Right kidney (tissue), 1 donor: ENCODE results near the gene TMEM223.
"Not testable (repeated sequence)": the region's sequence is repeated elsewhere in the genome, so short reads cannot be mapped to it uniquely, and the experiment has no call there.

ENCODE experiments used
- DNase-seq: peaks from one replicate; pipeline ENCODE4 v3.0.0-alpha.2; 2016

The TMEM223 gene

DNA sequence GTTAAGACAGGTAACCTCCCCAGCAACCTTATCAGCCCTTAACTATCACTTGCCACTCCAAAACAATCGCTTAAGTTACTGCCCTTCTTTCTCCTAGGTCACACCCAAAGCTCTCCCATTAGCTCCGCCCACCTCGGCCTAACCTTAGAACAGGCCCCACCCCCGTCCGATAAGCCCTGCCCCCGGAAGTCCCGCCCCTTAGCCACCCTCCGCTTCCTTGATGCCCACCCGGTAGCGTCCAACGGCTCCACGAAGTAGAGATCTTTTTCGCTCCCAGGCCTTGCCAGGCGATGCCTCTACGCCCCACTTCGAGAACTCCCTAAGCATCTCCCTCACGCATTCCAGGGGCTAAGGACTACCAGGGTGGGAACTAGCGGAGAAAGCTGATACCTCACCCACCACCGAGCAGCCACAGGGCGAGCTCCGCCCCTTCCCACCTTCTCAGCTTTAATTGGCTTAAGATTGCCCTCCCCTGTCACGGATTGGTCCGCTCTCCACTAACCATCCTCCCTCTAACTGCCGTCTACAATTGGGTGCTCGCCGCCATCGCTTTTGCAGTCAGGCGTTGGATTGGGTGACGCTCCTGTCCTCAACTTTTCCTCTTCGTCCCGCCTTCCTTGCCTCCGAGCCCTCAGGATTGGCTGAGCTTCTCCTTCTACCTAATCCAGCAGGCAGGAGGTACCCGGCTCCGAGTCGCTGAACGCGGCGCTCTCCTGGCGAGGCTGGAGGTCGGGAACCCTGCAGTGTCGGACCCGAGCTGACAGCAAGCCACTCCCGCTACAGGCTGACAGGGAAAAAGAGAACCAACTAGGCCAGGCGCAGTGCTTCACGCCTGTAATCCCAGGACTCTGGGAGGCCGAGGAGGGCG is 37.8 kb downstream of the TMEM223 start, which contains the start of gene ZBTB3:
Gene ZBTB3 (minus strand): TSS at position 425 of the 868 bp plus-strand sequence. CDS start 496 bp downstream, outside the sequence.
- DNase-seq: peak; percentile 99

DNA sequence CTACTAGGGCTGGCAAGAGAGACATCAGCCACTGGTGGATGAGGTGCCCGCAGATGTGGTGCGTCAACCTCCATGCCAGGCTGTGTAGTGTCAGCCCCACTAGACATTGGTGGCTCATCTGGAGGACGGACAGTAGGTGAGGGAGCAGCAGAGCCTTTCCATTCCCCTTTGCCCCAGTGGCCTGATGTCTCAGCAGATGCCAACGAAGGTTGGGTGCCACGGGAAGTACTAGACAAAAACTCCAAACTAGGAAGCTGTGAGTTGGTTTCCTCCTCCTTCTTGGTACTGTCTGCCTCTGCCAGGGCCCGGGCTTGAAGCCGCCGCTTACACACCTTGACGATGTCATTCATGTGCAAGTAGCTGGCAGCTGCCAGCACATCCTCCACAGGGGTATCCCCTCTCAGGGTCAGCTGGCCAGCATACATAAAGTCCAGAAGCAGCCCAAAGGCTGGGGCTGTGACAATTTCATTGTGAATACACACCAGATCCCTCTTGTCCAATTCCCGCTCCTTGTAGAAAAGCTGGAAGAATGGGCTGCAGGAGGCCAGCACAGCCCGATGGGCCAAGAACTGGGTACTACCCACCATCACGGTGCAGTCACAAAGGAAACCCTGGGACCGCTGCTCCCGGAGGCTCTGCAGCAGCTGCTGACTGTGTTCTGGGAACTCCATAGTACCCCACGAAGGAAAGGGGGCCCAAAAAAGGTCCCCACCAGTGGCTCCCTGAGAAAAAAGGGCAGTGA is 38.6 kb downstream of the TMEM223 start:
- no peak for DNase-seq

DNA sequence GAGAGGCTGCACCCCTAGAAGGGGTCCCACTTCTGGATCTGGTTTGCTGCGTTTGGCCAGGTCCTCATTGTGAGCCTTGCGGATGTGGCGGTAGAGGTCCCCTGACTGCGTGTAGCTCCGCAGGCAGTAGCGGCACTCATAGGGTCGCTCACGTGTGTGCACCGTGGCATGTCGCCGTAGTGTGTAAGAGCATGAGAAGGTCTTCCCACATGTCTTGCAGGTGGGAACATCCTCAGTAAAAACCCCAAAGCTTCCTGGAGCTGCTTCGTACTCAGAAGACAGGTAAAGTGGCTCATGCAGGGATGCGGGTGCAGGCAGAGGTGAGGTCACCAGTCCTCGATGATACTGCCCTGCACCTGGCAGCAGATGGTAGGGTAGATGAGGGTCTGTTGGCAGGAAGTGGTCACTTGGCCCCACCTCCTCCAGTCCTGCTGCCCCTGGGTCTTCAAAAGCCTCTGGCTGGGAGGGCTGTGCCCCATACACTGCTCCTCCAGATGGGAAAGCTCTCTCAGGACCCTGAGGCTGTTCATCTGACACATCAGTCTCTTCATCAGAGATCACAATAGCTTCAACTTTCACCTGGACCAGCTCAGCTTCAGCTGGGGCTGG is 39.5 kb downstream of the TMEM223 start:
- DNase-seq: no peak

DNA sequence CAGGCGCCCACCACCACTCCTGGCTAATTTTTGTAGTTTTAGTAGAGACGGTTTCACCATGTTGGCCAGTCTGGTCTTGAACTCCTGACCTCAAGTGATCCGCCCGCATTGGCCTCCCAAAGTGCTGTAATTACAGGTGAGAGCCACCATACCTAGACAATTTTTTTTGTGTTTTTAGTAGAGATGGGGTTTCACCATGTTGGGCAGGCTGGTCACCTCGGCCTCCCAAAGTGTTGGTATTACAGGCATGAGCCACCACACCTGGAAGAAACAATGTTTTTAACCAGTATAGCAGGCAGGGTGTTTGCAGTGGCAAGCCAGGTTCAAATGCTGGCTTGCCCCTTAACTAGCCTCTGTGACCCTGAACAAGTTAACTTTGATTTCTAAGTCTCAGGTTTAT is 41.9 kb downstream of the TMEM223 start:
- DNase-seq: not testable (repeated sequence)

DNA sequence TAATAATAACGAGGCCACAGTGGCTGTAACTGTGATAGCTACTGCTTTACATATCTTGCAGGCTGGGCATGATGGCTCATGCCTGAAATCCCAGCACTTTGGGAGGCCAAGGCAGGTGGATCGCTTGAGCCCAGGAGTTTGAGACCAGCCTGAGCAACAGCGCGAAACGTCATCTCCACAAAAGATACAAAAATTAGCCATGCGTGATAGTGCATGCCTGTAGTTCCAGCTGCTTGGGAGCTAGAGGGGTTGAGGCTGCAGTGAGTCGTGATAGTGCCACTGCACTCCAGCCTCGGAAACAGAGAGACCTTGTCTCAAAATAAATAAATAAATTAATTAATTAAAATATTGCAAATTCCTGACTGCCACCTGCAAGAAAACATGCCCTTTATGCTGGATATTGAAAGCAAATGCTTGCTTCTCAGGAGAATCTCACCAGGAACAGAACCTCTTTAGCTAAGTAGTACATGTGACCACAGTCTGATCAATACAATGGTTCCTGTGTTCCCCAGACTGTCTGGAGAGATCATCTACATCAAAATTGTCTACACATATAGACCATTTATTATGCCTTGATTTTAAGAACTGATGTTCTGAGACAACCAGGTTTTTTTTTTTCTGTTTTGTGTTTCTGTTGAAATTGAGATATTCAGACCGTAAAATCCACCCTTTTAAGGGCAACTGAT is 44.2 kb downstream of the TMEM223 start:
- DNase-seq: no peak
